ENCODE data around the gene SORBS2.

SORBS2 gene

DNA sequence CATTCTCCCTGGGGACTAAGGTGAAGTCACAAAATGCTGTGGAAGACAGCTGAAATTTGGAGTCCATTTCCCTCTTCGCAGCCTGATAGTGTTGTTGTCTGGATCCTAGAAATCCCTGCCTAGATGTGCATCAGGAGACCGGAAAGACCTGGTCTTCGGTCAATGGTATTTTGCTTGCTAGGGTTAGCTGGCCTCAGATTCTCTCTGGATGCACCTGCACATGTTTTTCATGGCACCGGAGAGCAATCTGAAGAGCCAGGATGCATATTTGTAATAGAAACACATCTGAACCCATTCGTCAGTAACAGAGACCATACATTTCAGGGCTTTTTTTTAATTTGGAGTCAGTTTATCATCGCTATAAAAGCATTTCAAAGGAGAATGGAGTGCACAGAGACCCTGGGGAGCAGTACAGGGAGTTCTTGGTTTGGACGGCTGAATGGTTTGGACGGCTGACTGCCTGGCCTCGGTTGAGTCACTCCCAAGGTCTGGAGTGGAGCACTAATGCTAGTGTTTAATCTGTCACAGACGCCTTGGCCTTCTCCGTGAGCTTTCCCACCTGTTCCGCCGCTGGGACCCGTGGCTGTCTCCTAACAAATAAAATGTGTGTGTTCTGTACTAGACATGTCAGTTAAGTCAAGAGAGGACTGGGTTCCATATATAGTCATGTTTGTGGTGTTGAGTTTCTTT, 269.2 kb downstream of the SORBS2 start:
- DNase-seq (ENCODE audit: low read depth), result no peak

DNA sequence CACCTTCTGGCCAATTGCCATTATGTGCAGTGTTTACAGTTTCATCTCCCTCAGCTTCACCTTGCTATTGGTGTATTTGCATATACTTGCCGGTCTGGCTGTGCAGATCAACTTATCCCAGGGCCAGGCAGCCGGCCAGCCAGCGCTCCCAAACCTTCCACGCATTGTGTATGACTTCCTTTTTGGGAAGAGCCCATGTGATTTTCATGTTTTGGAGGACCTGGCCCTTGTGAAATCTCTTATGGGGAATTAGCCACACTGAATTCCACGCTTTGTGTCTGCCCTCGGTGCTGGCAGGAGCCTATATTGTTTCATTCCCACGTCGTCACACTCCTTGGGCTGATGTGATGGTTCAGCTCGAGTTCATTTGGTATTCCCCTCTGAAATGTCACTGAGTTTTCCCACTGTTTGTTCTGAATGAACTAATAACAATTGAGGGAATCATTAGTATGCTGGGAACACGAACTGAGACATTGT, 270.7 kb downstream of the SORBS2 start:
- DNase-seq (ENCODE audit: low read depth), result no peak
- TF ChIP-seq, protein P1, sequence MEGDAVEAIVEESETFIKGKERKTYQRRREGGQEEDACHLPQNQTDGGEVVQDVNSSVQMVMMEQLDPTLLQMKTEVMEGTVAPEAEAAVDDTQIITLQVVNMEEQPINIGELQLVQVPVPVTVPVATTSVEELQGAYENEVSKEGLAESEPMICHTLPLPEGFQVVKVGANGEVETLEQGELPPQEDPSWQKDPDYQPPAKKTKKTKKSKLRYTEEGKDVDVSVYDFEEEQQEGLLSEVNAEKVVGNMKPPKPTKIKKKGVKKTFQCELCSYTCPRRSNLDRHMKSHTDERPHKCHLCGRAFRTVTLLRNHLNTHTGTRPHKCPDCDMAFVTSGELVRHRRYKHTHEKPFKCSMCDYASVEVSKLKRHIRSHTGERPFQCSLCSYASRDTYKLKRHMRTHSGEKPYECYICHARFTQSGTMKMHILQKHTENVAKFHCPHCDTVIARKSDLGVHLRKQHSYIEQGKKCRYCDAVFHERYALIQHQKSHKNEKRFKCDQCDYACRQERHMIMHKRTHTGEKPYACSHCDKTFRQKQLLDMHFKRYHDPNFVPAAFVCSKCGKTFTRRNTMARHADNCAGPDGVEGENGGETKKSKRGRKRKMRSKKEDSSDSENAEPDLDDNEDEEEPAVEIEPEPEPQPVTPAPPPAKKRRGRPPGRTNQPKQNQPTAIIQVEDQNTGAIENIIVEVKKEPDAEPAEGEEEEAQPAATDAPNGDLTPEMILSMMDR (IDR thresholded peaks at IDR 0.05; ENCODE audit: insufficient read depth, low read depth, low read length, missing control alignments), result no peak
- no peak overlapping the region for H3K4me3 ChIP-seq (ENCODE audit: low read length)

More for the DNA sequence above, 269.2 kb downstream of the SORBS2 start:
- no peak overlapping the region for H3K4me3 ChIP-seq (ENCODE audit: low read length)
- TF ChIP-seq, protein P1 (IDR thresholded peaks at IDR 0.05; ENCODE audit: insufficient read depth, low read depth, low read length, missing control alignments), result no peak

DNA sequence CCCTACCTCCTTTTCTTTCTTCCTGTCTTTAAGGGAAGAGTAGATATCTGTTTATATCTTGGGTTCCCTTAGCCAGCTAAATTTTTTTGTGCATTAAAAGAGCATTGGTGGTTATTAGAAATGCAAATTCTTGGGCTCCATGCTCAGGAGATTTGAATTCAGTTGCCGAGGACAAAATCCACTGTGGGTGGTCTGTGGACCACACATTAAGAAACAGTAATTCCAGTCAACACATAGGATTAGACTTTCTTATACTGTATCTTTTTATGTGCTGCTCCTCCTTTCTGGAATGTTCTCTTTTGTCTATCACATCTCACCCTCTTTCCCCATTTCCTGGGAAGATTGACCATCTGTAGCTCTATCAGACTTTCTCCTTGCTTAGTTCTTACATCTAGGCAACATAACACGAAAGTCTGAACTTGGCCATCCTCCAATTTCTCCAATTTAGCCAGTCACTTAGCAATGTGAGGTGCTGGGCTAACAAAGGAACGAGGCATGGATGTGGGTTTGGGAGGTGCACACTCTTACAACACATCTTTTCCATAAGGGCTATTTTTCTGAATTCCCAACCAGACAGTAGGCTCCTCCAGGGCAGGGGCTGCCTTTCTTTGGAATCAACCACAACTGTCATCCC, 271.4 kb downstream of the SORBS2 start:
- TF ChIP-seq, protein P1 (IDR thresholded peaks at IDR 0.05; ENCODE audit: insufficient read depth, low read depth, low read length, missing control alignments), result no peak
- H3K4me3 ChIP-seq (ENCODE audit: low read length), result no peak overlapping the region
- DNase-seq (ENCODE audit: low read depth), result no peak

DNA sequence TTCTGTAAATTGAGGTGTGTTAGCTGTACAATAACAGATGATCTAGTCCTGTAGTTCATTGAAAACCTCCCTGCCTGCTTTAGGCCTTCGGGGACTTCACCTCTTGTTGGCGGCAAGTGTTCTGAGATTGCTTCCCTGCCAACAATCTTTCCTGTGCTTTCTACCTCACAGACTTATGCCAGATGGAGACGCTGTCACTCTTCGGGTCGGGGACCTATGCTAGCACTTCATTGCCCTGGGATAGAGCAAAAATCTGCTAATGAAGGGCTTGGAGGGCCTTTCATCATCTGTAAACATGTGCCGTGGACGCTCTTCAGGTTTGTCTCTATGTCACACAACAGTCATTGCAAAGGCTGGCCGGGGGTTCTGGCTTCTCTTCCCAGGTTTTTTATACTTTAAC, 272.0 kb downstream of the SORBS2 start:
- TF ChIP-seq, protein P1 (IDR thresholded peaks at IDR 0.05; ENCODE audit: insufficient read depth, low read depth, low read length, missing control alignments), result no peak
- no peak overlapping the region for H3K4me3 ChIP-seq (ENCODE audit: low read length)
- DNase-seq (ENCODE audit: low read depth), result no peak

DNA sequence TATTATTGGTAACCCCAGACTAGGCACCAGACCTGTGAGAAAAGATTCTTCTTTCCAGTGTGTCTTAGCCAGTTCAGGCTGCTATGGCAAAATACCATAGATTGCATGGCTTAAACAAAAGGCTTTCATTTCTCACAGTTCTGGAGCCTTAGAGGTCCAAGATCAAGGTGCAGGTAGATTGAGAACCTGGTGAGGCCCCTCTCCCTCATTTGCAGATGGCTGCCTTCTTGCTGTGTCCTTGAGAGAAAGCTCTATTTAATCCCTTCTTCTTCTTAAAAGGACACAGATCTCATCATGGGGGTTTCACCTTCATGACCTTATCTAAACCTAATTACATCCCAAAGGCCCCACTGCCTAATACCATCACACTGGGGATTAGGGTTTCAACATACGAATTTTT, 273.2 kb downstream of the SORBS2 start:
- DNase-seq (ENCODE audit: low read depth), result no peak
- TF ChIP-seq, protein P1 (IDR thresholded peaks at IDR 0.05; ENCODE audit: insufficient read depth, low read depth, low read length, missing control alignments), result no peak
- no peak overlapping the region for H3K4me3 ChIP-seq (ENCODE audit: low read length)

DNA sequence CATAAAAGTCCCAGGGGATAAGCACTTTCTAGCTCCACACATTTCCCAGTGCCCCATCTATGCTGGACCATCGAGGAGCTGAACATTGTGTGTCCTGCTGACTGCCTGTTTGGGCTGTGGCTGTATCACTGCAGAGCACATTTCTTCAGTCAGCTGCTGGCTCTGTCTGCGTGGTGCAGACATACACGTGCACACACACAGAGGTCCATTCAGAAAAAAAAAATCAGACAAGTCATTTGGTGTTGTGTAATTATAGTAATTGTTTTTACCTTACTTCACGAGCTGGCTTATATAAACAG, 275.6 kb downstream of the SORBS2 start:
- H3K4me3 ChIP-seq (ENCODE audit: low read length), result no peak overlapping the region
- TF ChIP-seq, protein P1 (IDR thresholded peaks at IDR 0.05; ENCODE audit: insufficient read depth, low read depth, low read length, missing control alignments), result no peak
- DNase-seq (ENCODE audit: low read depth), result no peak

Measured in epithelial cell of esophagus (primary cell).